Coronary artery (tissue), 2 donors: ENCODE results near the gene TIPRL.

Source experiments
- DNase-seq: peaks from one replicate; pipeline ENCODE4 v3.0.0-alpha.2; 2017; ENCODE audit warnings: low spot score
- H3K27ac ChIP-seq, 2 donors: fragments of 200-600 bp; sonication (generic); one replicate each; pipeline ENCODE4 v1.5.1; 2016 to 2019
- H3K4me3 ChIP-seq: fragments of 200-600 bp; sonication (generic); 2 replicates; pipeline ENCODE4 v1.5.1; 2016; ENCODE audit warnings: mild to moderate bottlenecking, moderate library complexity
- TF ChIP-seq, protein P1 (sequence below): fragments of 200-600 bp; sonication (generic); IDR thresholded peaks from one replicate; pipeline ENCODE4 v1.5.1; 2019; ENCODE audit warnings: antibody characterized with exemption

TIPRL gene

DNA sequence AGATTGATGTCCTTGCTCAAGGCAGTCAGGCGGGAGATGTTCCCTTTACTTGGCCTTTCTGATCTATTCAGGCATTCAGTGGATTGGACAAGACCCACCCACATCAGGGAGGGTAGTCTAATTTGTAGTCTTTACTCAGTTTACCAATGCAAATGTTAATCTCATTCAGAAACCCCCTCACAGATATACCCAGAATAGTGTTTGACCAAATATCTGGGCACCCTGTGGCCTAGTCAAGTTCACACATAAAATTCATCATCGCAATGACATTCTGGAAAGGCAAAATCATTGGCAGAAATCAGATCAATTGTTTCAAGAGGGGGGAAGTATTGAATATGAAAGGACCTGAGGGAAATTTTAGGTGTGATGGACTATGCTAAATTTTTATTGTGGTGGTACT lies 34.6 kb downstream of the TIPRL start:
- DNase-seq: no peak
- no peak overlapping the region for H3K27ac ChIP-seq
- TF ChIP-seq, protein P1, sequence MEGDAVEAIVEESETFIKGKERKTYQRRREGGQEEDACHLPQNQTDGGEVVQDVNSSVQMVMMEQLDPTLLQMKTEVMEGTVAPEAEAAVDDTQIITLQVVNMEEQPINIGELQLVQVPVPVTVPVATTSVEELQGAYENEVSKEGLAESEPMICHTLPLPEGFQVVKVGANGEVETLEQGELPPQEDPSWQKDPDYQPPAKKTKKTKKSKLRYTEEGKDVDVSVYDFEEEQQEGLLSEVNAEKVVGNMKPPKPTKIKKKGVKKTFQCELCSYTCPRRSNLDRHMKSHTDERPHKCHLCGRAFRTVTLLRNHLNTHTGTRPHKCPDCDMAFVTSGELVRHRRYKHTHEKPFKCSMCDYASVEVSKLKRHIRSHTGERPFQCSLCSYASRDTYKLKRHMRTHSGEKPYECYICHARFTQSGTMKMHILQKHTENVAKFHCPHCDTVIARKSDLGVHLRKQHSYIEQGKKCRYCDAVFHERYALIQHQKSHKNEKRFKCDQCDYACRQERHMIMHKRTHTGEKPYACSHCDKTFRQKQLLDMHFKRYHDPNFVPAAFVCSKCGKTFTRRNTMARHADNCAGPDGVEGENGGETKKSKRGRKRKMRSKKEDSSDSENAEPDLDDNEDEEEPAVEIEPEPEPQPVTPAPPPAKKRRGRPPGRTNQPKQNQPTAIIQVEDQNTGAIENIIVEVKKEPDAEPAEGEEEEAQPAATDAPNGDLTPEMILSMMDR: no peak
- H3K4me3 ChIP-seq: no peak overlapping the region

DNA sequence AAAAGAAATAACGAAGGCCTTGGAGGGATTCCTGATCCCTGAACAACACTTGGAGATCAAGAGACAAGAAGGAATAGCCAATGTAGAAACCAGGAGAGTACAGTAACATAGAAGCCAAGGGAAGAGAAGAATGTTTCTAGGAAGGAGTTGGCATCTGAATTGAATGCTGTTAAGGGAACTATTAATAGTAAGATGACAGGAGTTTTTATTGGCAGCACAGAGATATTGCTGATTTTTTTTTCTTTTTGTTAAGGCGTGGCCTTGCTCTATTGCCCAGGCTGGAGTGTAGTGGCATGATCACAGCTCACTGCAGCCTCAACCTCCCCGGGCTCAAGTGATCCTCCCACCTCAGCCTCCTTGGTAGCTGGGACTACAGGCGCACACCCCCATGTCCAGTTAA lies 37.4 kb downstream of the TIPRL start:
- TF ChIP-seq, protein P1: no peak
- no peak for DNase-seq
- no peak overlapping the region for H3K27ac ChIP-seq
- no peak overlapping the region for H3K4me3 ChIP-seq

DNA sequence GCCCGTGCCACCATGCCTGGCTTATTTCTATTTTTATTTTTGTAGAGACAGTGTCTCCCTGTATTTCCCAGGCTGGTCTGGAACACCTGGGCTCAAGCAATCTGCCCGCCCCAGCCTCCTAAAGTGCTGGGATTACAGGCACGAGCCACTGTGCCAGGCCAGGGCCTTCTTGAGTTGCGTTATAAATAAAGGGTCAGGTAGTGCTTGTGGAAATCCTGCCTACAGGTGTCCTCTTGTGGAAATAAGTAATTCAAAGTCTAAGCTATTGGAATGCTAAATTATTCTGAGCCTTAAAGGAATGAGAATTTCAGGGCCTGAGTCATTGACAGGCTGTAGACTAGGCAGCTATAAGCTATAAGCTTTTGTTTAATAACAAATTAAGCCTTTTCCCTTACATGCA lies 38.9 kb downstream of the TIPRL start:
- no peak for DNase-seq
- TF ChIP-seq, protein P1: no peak

DNA sequence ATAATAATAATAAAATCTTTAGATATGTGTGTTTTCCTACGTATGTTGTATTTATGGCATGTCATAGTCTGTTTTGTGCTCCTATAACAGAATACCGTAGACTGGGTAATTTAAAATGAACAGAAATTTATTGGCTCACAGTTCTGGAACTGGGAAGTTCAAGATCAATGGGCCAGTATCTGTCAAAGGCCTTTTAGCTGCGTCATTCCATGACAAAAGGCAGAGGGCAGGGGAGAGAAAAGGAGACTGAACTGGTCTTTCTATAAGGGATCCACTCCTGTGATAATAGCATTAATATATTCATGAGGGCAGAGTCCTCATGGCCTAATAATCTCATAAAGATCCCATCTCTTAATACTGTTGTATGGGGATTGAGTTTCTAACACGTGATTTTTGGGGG lies 39.9 kb downstream of the TIPRL start:
- H3K4me3 ChIP-seq: no peak overlapping the region
- TF ChIP-seq, protein P1: no peak
- DNase-seq: no peak
- no peak overlapping the region for H3K27ac ChIP-seq

More for the DNA sequence above, 38.9 kb downstream of the TIPRL start:
- Histone ChIP-seq H3K27ac (no peak overlapping the region), H3K4me3 (no peak overlapping the region)

DNA sequence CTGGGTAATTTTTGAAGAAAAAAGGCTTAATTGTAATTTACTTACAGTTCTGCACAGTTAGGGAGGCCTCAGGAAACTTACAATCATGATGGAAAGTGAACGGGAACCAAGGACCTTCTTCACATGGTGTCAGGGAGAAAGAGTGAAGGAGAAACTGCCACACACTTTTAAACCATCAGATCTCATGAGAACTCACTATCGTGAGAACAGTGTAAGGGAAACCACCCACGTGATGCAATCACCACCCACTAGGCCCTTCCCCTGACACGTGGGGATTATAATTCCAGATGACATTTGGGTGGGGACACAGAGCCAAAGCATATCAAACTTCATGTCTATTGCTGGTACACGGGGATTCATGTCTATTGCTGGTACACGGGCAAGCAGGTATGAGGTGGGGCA lies 41.7 kb downstream of the TIPRL start:
- TF ChIP-seq, protein P1: no peak
- no peak for DNase-seq
- no peak overlapping the region for H3K27ac ChIP-seq
- H3K4me3 ChIP-seq: no peak overlapping the region

DNA sequence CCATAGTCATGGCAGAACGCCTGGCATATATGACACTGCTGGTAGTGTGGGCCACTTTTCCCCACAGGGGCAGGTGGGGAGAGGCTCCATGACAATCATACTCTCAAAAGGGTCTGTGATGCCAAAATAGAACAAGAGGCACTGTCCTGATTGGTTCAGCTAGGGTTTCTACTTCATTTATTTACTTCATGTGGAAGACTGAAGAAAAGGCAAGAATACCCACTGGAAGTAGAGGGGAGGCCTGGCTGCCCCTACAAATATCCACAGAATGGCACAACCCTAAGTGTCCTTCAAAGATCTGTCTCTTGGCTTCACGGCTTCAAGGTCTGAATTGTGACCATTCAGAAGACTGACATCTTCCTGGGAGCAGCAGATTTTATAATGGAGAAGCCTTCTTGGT lies 42.5 kb downstream of the TIPRL start:
- DNase-seq: no peak
- H3K27ac ChIP-seq: no peak overlapping the region
- TF ChIP-seq, protein P1: no peak
- no peak overlapping the region for H3K4me3 ChIP-seq

DNA sequence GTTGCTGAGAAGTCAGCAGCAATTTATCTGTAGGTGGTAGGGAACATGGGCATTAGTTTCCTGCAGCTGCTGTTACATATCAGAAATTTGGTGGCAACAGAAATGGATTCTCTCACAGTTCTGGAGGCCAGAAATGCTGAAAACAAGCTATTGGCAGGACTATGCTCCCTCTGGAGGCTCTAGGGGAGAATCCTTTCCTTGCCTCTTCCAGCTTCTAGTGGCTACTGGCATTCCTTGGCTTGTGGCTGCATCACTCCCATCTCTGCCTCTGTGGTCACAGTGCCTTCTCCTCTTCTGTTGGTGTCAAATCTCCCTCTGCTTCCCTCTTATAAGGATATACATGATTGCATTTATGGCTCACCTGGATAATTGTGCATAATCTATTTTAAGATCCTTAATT lies 44.5 kb downstream of the TIPRL start:
- Histone ChIP-seq H3K27ac (no peak overlapping the region), H3K4me3 (no peak overlapping the region)
- TF ChIP-seq, protein P1: no peak
- DNase-seq: no peak
